Rectal smooth muscle tissue (tissue), 1 donor: ENCODE data around the gene FILIP1L.

Experiments used
- H3K27ac ChIP-seq: one replicate; pipeline ENCODE4 v1.7.0; 2013; ENCODE audit warnings: low read depth, low read length, inconsistent platforms
- H3K27me3 ChIP-seq: one replicate; pipeline ENCODE4 v1.7.0; 2013; ENCODE audit warnings: low read length; ENCODE audit not compliant: control insufficient read depth, insufficient read depth
- H3K36me3 ChIP-seq: one replicate; pipeline ENCODE4 v1.7.0; 2013; ENCODE audit warnings: low read length; ENCODE audit not compliant: control insufficient read depth, insufficient read depth
- H3K4me1 ChIP-seq: one replicate; pipeline ENCODE4 v1.7.0; 2013; ENCODE audit warnings: low read length; ENCODE audit not compliant: control insufficient read depth, insufficient read depth
- H3K4me3 ChIP-seq: one replicate; pipeline ENCODE4 v1.7.0; 2013; ENCODE audit warnings: low read length
- H3K9ac ChIP-seq: one replicate; pipeline ENCODE4 v1.7.0; 2013; ENCODE audit warnings: low read length

The FILIP1L gene

DNA sequence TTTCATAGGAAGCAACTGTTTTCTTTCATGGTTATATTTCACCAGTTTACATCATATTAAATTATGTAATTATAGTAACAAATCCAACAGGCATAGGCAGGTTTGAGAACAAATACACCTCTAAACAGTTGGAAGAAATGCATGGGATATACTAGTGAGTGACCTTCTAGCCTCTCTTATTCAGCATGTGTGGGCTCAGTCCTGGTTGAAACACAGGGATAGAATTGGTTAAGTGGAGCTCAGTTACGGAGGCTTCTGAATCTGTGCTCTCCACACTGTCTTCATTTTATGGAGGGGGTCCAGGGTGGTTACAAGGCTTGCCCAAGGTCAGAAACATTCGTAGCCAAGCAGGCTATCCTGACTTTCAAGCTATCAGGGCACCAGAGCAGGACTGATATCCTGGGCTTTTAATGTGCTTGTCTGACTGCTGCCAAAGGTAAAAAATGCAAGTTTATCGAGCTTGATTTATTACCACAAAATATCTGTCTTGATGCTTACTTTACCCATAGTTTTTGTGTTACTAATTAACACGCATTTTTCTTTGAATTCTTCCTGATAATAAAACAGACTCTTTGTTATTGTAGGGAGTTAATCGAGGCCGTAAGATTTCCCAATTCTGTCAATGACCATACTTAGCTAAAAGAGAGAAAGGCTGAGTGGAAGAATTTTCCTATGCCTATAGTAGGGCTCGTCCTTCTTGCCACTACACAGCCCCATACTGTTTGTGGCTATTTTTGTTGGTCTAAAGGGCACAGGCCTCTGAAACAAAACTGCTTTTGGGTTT lies 89.6 kb downstream of the FILIP1L start:
- no peak overlapping the region for H3K9ac ChIP-seq
- no peaks in the 10 kb centered on the region for H3K36me3 ChIP-seq
- H3K27ac ChIP-seq, result no peak overlapping the region
- H3K27me3 ChIP-seq, result no peaks in the 10 kb centered on the region
- no peak overlapping the region for H3K4me3 ChIP-seq
- H3K4me1 ChIP-seq, result peaks cover 1% of the 10 kb centered on the region

DNA sequence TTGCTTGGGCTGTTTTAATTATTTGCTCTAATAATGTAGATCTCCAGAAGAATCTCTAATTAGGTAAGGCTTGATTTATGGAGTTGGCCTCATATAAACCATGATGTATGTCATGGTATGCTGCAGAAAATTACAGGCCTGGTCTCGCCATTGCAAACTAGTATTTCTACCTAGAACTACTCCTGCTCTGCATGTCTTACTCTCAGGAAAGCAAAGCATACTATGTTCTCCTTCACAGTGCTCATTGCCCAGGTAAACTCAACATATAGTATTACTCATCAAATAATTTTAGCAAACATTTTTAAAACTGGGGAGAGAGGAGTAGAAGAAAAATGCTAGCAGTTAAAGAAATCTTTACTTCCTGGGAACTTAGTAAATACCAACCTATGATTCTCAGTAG lies 90.7 kb downstream of the FILIP1L start:
- Histone ChIP-seq H3K27me3 (no peaks in the 10 kb centered on the region), H3K36me3 (no peaks in the 10 kb centered on the region), H3K27ac (no peak overlapping the region), H3K4me1 (no peaks in the 10 kb centered on the region), H3K9ac (no peak overlapping the region), H3K4me3 (no peak overlapping the region)

- no peaks in the 10 kb centered on the region for H3K4me1 ChIP-seq
- no peak overlapping the region for H3K27ac ChIP-seq
- H3K36me3 ChIP-seq, result no peaks in the 10 kb centered on the region
- no peak overlapping the region for H3K4me3 ChIP-seq
- H3K27me3 ChIP-seq, result no peaks in the 10 kb centered on the region
- no peak overlapping the region for H3K9ac ChIP-seq
Observed at GRCh38 chr3:100023150-100023549, 91.2 kb downstream of the FILIP1L start.

GRCh38 chr3:100022506-100022905 lies 91.8 kb downstream of the FILIP1L start:
- Histone ChIP-seq H3K27me3 (no peaks in the 10 kb centered on the region), H3K9ac (no peak overlapping the region), H3K36me3 (no peaks in the 10 kb centered on the region), H3K27ac (no peak overlapping the region), H3K4me3 (no peak overlapping the region), H3K4me1 (no peaks in the 10 kb centered on the region)

GRCh38 chr3:100020876-100021644 lies 93.2 kb downstream of the FILIP1L start:
- Histone ChIP-seq H3K4me3 (no peak overlapping the region), H3K27me3 (no peaks in the 10 kb centered on the region), H3K4me1 (no peaks in the 10 kb centered on the region), H3K9ac (no peak overlapping the region), H3K36me3 (no peaks in the 10 kb centered on the region), H3K27ac (no peak overlapping the region)

DNA sequence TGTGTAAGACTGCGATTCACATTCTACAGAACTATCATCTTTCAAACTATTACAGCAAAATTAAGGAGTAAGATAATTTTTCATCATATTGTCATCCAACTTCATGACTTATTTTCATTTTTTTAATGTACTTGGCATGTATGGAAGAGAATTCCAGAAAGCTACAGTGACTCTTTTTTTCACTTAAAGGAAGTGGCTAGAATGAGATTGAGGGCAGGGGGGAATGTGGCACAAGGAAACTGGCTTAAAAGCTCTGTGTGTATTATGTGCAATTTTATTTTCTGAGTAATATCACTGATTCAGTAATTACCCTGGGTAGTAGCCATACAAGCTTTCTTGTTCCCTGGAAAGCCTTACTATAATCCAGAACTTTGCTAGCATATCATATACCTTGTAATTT lies 94.6 kb downstream of the FILIP1L start:
- Histone ChIP-seq H3K9ac (no peak overlapping the region), H3K4me3 (no peak overlapping the region), H3K27me3 (no peaks in the 10 kb centered on the region), H3K36me3 (no peaks in the 10 kb centered on the region), H3K4me1 (no peaks in the 10 kb centered on the region), H3K27ac (no peak overlapping the region)

GRCh38 chr3:100018806-100019205 lies 95.5 kb downstream of the FILIP1L start:
- Histone ChIP-seq H3K4me1 (no peaks in the 10 kb centered on the region), H3K9ac (no peak overlapping the region), H3K4me3 (no peak overlapping the region), H3K27ac (no peak overlapping the region), H3K27me3 (no peaks in the 10 kb centered on the region), H3K36me3 (no peaks in the 10 kb centered on the region)

- peaks cover 4% of the 10 kb centered on the region for H3K4me1 ChIP-seq
- no peak overlapping the region for H3K4me3 ChIP-seq
- no peaks in the 10 kb centered on the region for H3K27me3 ChIP-seq
- no peak overlapping the region for H3K27ac ChIP-seq
- H3K9ac ChIP-seq, result no peak overlapping the region
- no peaks in the 10 kb centered on the region for H3K36me3 ChIP-seq
Observed at GRCh38 chr3:100010087-100010417, 104.2 kb downstream of the FILIP1L start.

- no peak overlapping the region for H3K27ac ChIP-seq
Observed at GRCh38 chr3:100009276-100010086, 104.8 kb downstream of the FILIP1L start.

DNA sequence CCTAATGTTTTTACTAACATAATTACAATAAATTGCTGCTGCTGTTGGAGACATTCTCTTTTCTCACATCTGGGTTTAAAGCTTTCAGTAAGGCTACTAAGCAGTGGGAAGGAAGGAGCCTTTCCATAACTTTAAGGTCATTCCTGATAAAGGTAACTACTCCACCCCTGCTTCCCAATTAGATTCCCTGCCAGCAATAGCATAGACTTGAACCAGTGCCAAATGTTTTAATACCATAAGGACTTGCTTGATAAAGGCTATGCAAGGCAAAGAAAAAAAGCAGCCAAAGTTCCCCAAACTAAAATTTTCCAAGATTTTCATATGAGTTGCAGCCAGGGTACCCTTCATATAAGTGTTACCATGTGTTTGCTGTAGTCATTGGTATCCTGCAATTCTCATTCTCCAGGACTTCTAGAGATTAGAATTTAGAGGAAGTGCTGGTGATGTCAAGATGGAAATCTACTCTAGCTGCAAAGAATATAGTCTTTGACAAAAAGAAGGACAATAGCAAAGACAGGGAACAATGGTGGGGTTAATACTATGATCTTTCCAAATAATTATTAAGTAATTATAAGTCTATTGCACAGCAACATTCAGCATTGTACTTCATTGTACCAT lies 106.1 kb downstream of the FILIP1L start:
- Histone ChIP-seq H3K4me3 (no peak overlapping the region), H3K9ac (no peak overlapping the region), H3K27ac (no peak overlapping the region), H3K27me3 (no peaks in the 10 kb centered on the region), H3K36me3 (no peaks in the 10 kb centered on the region), H3K4me1 (peaks cover 4% of the 10 kb centered on the region)

More at GRCh38 chr3:100009276-100010086, 104.8 kb downstream of the FILIP1L start:
- Histone ChIP-seq H3K4me1 (peaks cover 4% of the 10 kb centered on the region), H3K27me3 (no peaks in the 10 kb centered on the region), H3K4me3 (no peak overlapping the region), H3K36me3 (no peaks in the 10 kb centered on the region), H3K9ac (no peak overlapping the region)

DNA sequence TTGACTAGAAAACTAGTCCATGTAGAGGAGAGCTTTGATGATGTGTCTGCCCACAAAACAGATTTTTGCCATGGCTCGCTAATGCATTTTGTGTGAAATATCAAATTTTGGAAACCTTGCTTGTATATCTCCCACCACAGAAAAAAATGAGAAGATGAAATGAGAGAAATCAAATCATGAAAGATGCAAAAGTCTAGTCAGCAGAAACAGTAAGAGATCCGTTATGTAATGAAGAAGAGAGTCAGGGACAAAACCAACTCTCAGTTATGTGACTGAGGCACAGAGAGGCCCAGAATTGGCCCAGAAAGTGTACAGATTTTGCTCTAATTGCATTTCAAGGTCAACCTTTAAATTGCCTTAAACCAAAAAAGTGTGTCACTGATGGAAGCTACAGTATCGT lies 107.0 kb downstream of the FILIP1L start:
- Histone ChIP-seq H3K27ac (no peak overlapping the region), H3K36me3 (no peaks in the 10 kb centered on the region), H3K4me3 (no peak overlapping the region), H3K9ac (no peak overlapping the region), H3K4me1 (peaks cover 4% of the 10 kb centered on the region), H3K27me3 (no peaks in the 10 kb centered on the region)
